ENCODE results near the gene CFAP77.

DNA sequence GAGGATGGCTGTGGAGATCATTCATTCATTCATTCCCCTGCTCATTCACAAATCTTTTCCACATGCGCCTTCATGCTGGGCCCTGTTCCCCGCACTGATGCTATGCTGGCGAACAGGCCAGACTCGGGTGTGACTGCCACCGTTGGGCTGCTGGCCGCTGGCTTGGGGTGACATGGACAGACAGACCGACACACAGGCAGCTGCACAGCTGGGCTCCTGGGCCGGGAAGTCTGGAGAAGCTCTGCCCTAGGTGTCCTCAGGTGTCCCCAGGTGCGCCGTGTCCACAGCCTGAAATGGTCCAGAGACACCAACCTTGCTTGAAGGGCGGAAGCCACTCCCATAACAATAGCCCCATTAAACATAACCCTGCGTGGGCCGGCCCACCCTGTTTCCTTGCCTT, 137.4 kb downstream of the CFAP77 start:
- TF ChIP-seq CTCF (IDR thresholded peaks at IDR 0.05) (no peak), ZFX (IDR thresholded peaks at IDR 0.05; ENCODE audit: borderline replicate concordance) (no peak)

All from 22Rv1 (cell line).